Cortex of kidney (tissue), 1 donor: Measurements from ENCODE around the gene RAPH1.

Source experiments
- DNase-seq: peaks from one replicate; lab custom pipeline; 2025; lab: John Stamatoyannopoulos, UW

Gene RAPH1

DNA sequence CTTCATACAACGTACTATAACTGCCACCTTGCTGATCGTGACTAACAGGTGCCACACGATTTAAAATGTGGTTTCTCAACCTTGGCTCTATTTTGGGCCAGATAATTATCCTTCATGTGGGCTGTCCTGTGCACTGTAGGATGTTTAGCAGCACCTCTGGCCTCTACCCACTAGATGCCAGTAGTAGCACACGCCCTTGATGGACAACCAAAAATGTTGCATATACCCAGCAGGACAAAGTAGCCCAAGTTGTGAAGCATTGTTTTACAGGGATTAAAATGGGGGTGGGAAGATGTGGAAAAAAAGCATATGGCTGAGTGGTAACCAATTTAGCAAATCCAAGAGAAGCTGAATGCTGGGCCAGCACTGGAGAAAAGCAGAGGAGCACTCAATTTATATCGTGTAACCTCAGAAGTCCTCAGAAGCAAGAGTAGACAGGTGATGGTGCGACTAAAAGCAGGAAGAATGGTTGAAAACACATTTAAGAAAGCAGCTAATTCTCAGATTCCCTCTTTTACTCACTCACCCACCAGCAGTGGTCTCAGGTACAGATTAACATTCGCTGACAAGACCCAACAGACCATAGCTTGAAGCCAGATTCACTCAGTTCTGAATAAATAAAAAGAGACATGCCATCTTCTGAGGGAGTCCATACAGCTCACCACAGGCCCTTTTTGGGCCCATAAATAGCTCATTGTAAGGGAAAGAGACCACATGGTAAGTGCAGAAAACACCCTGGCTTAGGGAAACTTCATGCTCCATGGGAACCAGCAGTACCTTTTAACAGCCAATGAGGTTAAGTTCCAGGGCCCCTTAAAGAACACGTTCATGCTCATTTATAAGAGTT is 50.6 kb downstream of the RAPH1 start:
- no peak for DNase-seq

GRCh38 chr2:203480623-203481022 is 54.5 kb downstream of the RAPH1 start:
- DNase-seq, result no peak

GRCh38 chr2:203476881-203477280 is 58.2 kb downstream of the RAPH1 start:
- DNase-seq, result no peak

DNA sequence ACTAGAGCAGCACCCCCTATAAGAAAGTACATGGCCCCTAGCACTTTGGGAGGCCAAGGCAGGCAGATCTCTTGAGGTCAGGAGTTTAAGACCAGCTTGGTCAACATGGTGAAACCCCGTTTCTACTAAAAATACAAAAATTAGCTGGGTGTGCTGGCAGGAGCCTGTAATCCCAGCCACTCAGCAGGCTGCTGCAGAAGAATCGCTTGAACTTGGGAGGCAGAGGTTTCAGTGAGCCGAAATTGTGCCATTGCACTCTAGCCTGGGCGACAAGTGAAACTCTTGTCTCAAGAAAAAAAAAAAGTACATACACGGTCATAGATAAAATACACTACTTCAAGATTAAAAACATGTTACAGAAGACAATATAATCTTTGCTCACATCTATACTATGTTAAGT is 63.8 kb downstream of the RAPH1 start:
- no peak for DNase-seq

DNA sequence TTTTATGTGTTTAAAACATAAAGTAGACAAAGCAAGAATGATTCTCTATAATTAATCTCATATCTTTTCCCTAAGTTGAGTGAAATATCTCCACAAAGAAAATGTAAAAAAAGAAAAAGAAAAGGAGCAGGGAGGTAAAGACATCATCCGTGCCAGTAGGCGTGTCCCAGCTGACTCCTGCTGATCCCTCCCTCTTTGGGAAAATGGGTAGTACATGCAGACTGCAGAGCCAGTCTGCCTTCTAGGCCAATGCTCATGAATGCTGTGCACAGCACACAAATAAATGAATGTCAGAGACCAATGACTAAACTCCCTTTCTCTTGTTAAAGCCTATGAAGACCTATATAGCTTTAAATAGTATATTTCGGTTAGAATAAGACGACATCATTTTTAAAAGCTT is 64.7 kb downstream of the RAPH1 start:
- no peak for DNase-seq

DNA sequence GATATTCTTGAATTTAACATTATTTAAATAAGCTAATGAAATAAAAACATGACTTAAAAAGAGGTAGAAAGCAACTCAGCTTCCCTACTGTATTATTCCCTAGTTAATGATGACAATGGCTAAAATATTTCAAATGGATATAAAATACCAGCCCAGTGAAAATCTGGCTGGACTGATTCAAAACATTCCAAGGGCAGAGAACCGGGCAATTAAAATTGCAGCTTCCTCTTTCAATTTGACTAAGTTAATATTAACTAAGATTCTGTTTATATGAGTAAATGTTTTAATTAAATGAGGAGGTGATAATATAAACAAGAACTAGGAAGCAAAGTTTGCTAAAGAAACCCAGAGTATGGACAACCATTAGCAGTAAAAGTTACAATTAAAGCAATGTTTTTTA is 65.6 kb downstream of the RAPH1 start:
- no peak for DNase-seq

DNA sequence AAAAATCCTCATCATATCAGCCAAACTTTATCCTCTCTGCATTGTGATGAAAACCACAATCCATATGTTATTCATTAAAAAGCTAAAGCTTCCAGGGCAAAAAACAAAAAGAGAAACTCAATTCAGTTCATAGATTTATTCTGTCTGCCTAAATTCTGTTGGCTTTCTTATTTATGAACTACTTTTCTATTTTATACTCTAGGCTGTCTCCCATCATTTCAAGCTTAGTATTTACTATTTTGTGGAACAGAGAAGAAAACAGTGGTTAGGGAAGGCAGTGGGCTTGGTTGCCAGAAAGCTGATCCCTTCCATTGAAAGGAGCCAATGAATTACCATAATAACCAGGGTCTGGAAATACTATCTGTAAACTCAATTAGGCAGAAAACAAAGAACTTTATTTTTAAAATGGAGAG is 71.8 kb downstream of the RAPH1 start:
- DNase-seq, result no peak

GRCh38 chr2:203462308-203462707 is 72.8 kb downstream of the RAPH1 start:
- DNase-seq, result no peak

DNA sequence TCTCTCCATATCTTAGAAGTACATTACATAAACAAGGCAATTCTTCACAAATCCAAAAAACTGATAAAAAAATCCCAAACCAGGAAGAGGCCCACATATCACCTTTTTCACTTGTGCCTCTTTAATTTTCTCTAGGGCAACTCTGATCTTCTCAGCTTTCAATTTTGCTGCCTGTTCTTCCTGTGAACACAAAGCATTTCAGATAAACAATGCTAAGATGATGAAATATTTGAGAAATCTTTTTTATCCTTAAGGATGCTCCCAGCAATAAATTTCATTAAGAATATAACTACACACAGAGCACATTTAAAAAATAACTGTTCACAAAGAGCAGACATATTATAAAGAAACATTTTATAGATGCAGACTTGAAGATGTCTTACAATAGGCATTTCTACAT is 73.4 kb downstream of the RAPH1 start:
- DNase-seq, result no peak

DNA sequence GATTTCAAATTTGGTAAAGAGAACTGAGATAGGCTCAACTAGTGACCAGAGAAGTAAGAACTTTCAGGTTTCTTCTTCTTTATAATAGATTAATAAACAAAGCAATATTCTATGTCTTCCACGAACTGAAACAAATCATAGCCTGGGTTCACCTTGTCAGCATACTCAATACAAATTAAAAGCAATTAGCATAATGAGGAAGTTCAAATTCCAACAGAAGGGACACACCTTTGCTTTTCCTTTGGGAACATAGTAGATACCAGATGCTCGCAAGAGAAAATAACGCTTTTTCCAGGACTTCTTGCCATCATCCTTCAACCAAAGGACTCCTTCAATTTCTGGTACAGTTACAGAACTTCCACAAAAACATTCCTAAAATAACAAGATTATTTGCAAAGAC is 79.9 kb downstream of the RAPH1 start:
- DNase-seq, result no peak

DNA sequence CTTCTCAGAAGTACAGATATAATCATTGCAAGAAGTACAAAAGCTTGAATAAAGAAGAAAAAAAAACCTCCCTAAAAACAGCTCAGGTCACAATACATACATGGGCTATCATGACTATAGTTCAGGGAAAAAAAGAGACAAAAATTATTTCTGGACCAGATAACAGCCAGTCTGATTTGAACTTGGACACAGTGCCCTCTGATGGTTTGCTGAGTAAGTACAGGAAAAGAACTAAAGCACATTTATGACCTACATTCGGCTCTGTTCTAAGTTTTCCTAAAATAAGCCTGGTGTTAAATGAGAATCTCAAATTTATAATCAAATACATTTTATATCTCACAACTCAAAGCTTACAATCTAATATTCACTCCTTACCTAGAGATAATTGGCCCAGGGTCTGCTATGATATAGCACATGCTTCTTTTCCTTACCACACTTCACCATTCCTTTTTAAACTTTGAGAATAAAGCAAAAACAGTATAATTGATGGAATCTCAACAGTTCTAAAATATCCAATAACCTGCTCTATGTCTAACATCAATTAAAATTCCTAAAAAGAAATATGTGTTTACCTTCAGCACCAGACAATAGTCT is 81.1 kb downstream of the RAPH1 start:
- no peak for DNase-seq

- DNase-seq, result no peak
Observed at GRCh38 chr2:203451689-203452088, 83.4 kb downstream of the RAPH1 start.

DNA sequence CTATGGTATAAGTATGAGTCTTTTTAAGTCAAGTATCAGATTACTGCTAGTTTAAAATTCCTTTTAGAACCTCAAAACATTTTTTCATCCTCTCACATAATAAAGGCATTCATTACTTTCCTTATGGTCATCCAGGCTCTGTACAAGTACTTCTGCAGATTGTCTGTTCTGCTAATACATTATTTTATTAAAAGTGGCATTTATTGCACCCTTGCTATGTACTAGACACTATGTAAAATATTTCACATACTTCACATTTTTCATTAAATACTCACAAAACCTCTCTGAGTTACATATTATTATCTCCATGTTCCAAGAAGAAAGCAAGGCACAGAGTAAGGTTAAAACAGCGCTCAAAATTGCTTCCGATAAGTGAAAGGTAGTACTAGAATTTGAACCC is 84.1 kb downstream of the RAPH1 start:
- DNase-seq, result no peak

- DNase-seq, result no peak
Observed at GRCh38 chr2:203450561-203450960, 84.5 kb downstream of the RAPH1 start.

- no peak for DNase-seq
Observed at GRCh38 chr2:203446780-203447179, 88.3 kb downstream of the RAPH1 start.

DNA sequence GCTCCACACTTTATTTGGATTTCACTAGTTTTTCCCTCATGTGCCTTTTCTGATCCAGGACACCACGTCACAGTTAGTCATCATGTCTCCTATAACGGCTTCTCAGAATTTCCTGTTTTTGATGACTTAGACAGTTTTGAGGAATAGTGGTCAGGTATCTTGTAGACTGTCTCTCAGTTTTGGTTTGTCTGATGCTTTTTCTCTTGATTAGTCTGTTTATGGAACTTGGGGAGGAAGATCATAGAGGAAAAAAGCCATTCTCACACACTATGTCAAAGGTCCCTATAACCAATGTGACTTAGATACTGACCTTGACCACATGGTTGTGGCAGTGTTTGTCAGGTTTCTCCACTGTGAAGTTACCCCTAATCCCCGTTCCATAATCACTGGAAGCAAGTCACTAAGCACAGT is 89.0 kb downstream of the RAPH1 start:
- DNase-seq, result no peak

DNA sequence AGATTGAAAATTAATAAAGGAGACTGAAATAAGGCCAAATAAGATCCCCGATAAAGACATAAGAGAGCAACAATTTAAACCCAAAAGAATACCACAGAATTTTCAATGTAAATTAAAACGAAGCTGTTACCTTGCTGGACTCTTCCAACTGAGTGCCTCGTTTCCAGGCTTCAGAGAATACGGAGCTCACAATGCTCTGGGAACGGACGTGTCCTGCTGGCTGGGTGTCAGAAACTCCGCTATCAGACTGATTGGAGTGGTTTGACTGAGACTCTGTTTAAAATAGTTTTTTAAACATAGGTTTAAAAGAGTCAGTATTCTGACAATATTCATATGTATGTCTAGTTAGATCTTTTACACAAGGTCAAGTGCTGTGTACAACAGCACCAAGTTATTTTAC is 90.4 kb downstream of the RAPH1 start:
- no peak for DNase-seq

- DNase-seq, result no peak
Observed at GRCh38 chr2:203442463-203442862, 92.6 kb downstream of the RAPH1 start.

DNA sequence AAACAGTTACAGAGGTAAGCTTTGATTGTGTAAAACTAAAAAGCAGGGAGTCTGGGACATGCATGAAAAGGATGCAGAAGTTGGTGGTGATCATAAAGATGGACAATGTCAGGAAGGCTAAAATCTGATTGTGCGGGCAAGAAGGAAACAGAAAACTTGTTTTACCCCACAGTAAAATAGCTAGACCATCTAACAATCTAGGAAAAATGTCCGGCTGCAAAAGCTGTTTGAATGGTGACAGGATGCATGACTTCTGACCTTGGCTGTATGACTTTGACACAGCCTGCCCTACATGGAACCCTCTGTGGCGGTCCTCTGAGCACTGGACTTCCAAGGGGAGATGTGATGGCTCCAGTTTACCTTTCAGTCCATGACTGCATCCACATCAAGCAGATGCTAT is 93.6 kb downstream of the RAPH1 start:
- no peak for DNase-seq

DNA sequence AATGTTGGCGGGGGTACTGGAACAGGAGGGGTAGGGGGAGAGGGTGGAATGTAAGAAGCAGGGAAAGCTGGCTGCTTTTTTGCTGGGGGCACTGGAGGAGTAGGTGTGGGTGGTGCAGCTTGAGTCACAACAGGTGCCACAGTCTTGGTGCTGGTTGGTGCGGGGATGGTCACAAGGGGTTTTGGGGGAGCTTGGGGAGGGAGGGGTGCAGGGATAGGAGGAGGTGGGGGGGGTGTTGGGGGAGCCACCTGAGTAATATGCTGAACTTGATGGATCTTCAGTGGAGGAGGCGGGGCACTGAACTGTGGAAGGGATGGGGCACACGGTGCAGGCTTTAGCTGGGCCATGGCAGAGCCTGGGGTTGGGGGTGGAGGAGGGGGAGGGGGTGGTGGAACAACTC is 94.4 kb downstream of the RAPH1 start:
- no peak for DNase-seq

DNA sequence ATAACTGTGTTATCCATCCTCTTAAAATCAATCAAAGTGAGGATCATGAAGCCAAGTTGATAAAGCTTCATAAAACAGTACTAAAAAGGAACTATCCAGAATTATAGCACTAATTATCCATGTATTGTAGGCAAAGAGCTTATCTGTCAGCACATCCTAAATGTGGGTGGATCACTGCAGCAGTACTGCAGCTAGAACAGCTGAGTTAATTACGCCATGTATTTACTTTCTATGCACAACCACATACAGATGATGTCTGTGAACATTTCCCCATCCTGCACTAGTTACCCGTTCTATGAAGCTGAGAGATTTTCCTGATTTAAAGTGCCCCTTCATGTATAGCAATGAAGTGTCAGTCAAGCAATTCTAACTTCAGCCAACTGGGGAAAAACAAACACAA is 96.6 kb downstream of the RAPH1 start:
- no peak for DNase-seq

- DNase-seq, result no peak
Observed at GRCh38 chr2:203437511-203437910, 97.6 kb downstream of the RAPH1 start.

GRCh38 chr2:203436496-203436895 is 98.6 kb downstream of the RAPH1 start:
- no peak for DNase-seq

DNA sequence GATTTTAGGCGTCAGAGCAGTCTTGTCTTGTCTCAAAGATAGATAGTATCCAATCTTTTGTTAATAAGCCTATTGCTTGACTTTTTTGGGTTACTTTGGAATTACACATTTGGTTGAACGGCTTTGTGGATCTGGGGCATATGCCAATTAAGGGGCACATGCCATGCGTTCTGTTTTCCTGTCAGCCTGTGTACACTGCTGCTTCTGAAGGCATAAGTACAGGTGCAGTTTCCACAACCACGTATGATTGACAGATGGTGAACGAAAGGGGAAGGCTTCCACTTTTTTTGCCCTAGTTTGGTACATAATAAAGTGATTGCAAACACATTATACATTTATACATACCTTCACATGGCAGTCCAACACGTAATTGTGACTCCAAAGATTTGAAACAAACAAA is 102.3 kb downstream of the RAPH1 start:
- no peak for DNase-seq
